ENCODE measurements around the gene BARX2.
A peak's percentile ranks its signal among the peaks of the same experiment; 100 is the strongest.

Gene BARX2

GRCh38 chr11:129447654-129448239 lies 72.1 kb downstream of the BARX2 start:
- peak; percentile 23 for DNase-seq (ENCODE audit: low spot score)
- Mint-ChIP-seq H3K4me3 (no peak overlapping the region), H3K27ac (no peak overlapping the region), H3K36me3 (ENCODE audit: low read depth) (no peaks in the 10 kb centered on the region), H3K27me3 (ENCODE audit: low read depth) (no peaks in the 10 kb centered on the region), H3K9me3 (peaks cover 15% of the 10 kb centered on the region), H3K4me1 (ENCODE audit: low read depth) (peaks cover 3% of the 10 kb centered on the region)

GRCh38 chr11:129451524-129451923 lies 75.9 kb downstream of the BARX2 start:
- Mint-ChIP-seq H3K36me3 (ENCODE audit: low read depth) (no peaks in the 10 kb centered on the region), H3K4me1 (ENCODE audit: low read depth) (peaks cover 2% of the 10 kb centered on the region), H3K27ac (no peak overlapping the region), H3K9me3 (peaks cover 15% of the 10 kb centered on the region), H3K4me3 (no peak overlapping the region), H3K27me3 (ENCODE audit: low read depth) (no peaks in the 10 kb centered on the region)
- no peak for DNase-seq (ENCODE audit: low spot score)

GRCh38 chr11:129453293-129453721 lies 77.7 kb downstream of the BARX2 start:
- Mint-ChIP-seq H3K36me3 (ENCODE audit: low read depth) (no peaks in the 10 kb centered on the region), H3K4me1 (ENCODE audit: low read depth) (no peaks in the 10 kb centered on the region), H3K27ac (no peak overlapping the region), H3K9me3 (peaks cover 8% of the 10 kb centered on the region), H3K4me3 (no peak overlapping the region), H3K27me3 (ENCODE audit: low read depth) (no peaks in the 10 kb centered on the region)
- no peak for DNase-seq (ENCODE audit: low spot score)

- Mint-ChIP-seq H3K4me3 (no peak overlapping the region), H3K27me3 (ENCODE audit: low read depth) (no peaks in the 10 kb centered on the region), H3K4me1 (ENCODE audit: low read depth) (no peaks in the 10 kb centered on the region), H3K9me3 (no peaks in the 10 kb centered on the region), H3K36me3 (ENCODE audit: low read depth) (no peaks in the 10 kb centered on the region), H3K27ac (no peak overlapping the region)
- no peak for DNase-seq (ENCODE audit: low spot score)
Measured at GRCh38 chr11:129455101-129455500, 79.5 kb downstream of the BARX2 start.

GRCh38 chr11:129455756-129456655 lies 80.4 kb downstream of the BARX2 start:
- H3K36me3 Mint-ChIP-seq (ENCODE audit: low read depth) = no peaks in the 10 kb centered on the region
- no peak overlapping the region for H3K4me3 Mint-ChIP-seq
- DNase-seq (ENCODE audit: low spot score) = no peak
- no peaks in the 10 kb centered on the region for H3K27me3 Mint-ChIP-seq (ENCODE audit: low read depth)
- H3K27ac Mint-ChIP-seq = no peak overlapping the region
- H3K9me3 Mint-ChIP-seq = no peaks in the 10 kb centered on the region
- no peaks in the 10 kb centered on the region for H3K4me1 Mint-ChIP-seq (ENCODE audit: low read depth)

GRCh38 chr11:129457321-129457720 lies 81.7 kb downstream of the BARX2 start:
- no peak overlapping the region for H3K27ac Mint-ChIP-seq
- H3K27me3 Mint-ChIP-seq (ENCODE audit: low read depth) = no peaks in the 10 kb centered on the region
- H3K36me3 Mint-ChIP-seq (ENCODE audit: low read depth) = no peaks in the 10 kb centered on the region
- DNase-seq (ENCODE audit: low spot score) = no peak
- no peak overlapping the region for H3K4me3 Mint-ChIP-seq
- peaks cover 2% of the 10 kb centered on the region for H3K9me3 Mint-ChIP-seq
- H3K4me1 Mint-ChIP-seq (ENCODE audit: low read depth) = no peaks in the 10 kb centered on the region

GRCh38 chr11:129458278-129458677 lies 82.6 kb downstream of the BARX2 start:
- no peak for DNase-seq (ENCODE audit: low spot score)
- H3K27ac Mint-ChIP-seq = no peak overlapping the region
- peaks cover 7% of the 10 kb centered on the region for H3K9me3 Mint-ChIP-seq

GRCh38 chr11:129458756-129459535 lies 83.3 kb downstream of the BARX2 start:
- H3K4me1 Mint-ChIP-seq (ENCODE audit: low read depth) = no peaks in the 10 kb centered on the region
- H3K27ac Mint-ChIP-seq = no peak overlapping the region
- H3K9me3 Mint-ChIP-seq = peaks cover 9% of the 10 kb centered on the region
- no peak overlapping the region for H3K4me3 Mint-ChIP-seq
- DNase-seq (ENCODE audit: low spot score) = no peak
- H3K36me3 Mint-ChIP-seq (ENCODE audit: low read depth) = no peaks in the 10 kb centered on the region
- peaks cover 2% of the 10 kb centered on the region for H3K27me3 Mint-ChIP-seq (ENCODE audit: low read depth)

More at GRCh38 chr11:129458278-129458677, 82.6 kb downstream of the BARX2 start:
- Mint-ChIP-seq H3K4me1 (ENCODE audit: low read depth) (no peaks in the 10 kb centered on the region), H3K4me3 (no peak overlapping the region), H3K27me3 (ENCODE audit: low read depth) (no peaks in the 10 kb centered on the region), H3K36me3 (ENCODE audit: low read depth) (no peaks in the 10 kb centered on the region)

GRCh38 chr11:129460714-129461113 lies 85.1 kb downstream of the BARX2 start:
- no peak for DNase-seq (ENCODE audit: low spot score)
- Mint-ChIP-seq H3K27me3 (ENCODE audit: low read depth) (peaks cover 2% of the 10 kb centered on the region), H3K27ac (no peak overlapping the region), H3K4me1 (ENCODE audit: low read depth) (no peaks in the 10 kb centered on the region), H3K4me3 (no peak overlapping the region), H3K9me3 (peaks cover 9% of the 10 kb centered on the region), H3K36me3 (ENCODE audit: low read depth) (no peaks in the 10 kb centered on the region)

GRCh38 chr11:129484068-129484467 lies 108.4 kb downstream of the BARX2 start:
- no peak for DNase-seq (ENCODE audit: low spot score)
- Mint-ChIP-seq H3K4me1 (ENCODE audit: low read depth) (no peaks in the 10 kb centered on the region), H3K27me3 (ENCODE audit: low read depth) (peaks cover 2% of the 10 kb centered on the region), H3K9me3 (no peaks in the 10 kb centered on the region), H3K27ac (no peak overlapping the region), H3K36me3 (ENCODE audit: low read depth) (no peaks in the 10 kb centered on the region), H3K4me3 (no peak overlapping the region)

- Mint-ChIP-seq H3K9me3 (no peaks in the 10 kb centered on the region), H3K36me3 (ENCODE audit: low read depth) (no peaks in the 10 kb centered on the region), H3K27ac (no peak overlapping the region), H3K4me3 (no peak overlapping the region), H3K4me1 (ENCODE audit: low read depth) (no peaks in the 10 kb centered on the region), H3K27me3 (ENCODE audit: low read depth) (peaks cover 2% of the 10 kb centered on the region)
- DNase-seq (ENCODE audit: low spot score) = no peak
Measured at GRCh38 chr11:129489249-129489648, 113.6 kb downstream of the BARX2 start.

- no peak for DNase-seq (ENCODE audit: low spot score)
- H3K27ac Mint-ChIP-seq = no peak overlapping the region
- no peaks in the 10 kb centered on the region for H3K9me3 Mint-ChIP-seq
- H3K4me1 Mint-ChIP-seq (ENCODE audit: low read depth) = no peaks in the 10 kb centered on the region
- H3K36me3 Mint-ChIP-seq (ENCODE audit: low read depth) = no peaks in the 10 kb centered on the region
- peaks cover 2% of the 10 kb centered on the region for H3K27me3 Mint-ChIP-seq (ENCODE audit: low read depth)
- H3K4me3 Mint-ChIP-seq = no peak overlapping the region
Measured at GRCh38 chr11:129490004-129490403, 114.4 kb downstream of the BARX2 start.

- no peak for DNase-seq (ENCODE audit: low spot score)
- no peaks in the 10 kb centered on the region for H3K36me3 Mint-ChIP-seq (ENCODE audit: low read depth)
- H3K4me3 Mint-ChIP-seq = no peak overlapping the region
- peaks cover 2% of the 10 kb centered on the region for H3K27me3 Mint-ChIP-seq (ENCODE audit: low read depth)
- H3K9me3 Mint-ChIP-seq = no peaks in the 10 kb centered on the region
- no peaks in the 10 kb centered on the region for H3K4me1 Mint-ChIP-seq (ENCODE audit: low read depth)
- H3K27ac Mint-ChIP-seq = no peak overlapping the region
Measured at GRCh38 chr11:129493746-129494145, 118.1 kb downstream of the BARX2 start.

All from T-helper 2 cell treated with Interferon-gamma antibody and Interleukin-4, amounts not matched to agents 5 μg/mL and 100 μg/mL, for 36 hours (primary cell).